Spleen (tissue), 11 donors: Measurements from ENCODE around the gene HIVEP3. TPM values are rescaled to one million over a fixed set of nuclear protein-coding genes. Genes with fewer than 3 reads are reported as not detected.
A peak's percentile ranks its signal among the peaks of the same experiment; 100 is the strongest.

Experiments
- DNase-seq: peaks from one replicate; pipeline ENCODE4 v3.0.0-alpha.2; 2020
- H3K27ac ChIP-seq, 8 donors: fragments of 200-600 bp; sonication (generic) in 7 of 8; 1 replicate in 4 of 8; 2 replicates in 4 of 8; pipeline versions ENCODE4 v1.5.0 to v1.8.0; 2016 to 2021; ENCODE audit warnings: inconsistent platforms in 4 of 8, mild to moderate bottlenecking in 4 of 8, moderate library complexity in 1 of 8
- H3K27me3 ChIP-seq, 7 donors: fragments of 200-600 bp; sonication (generic) in 6 of 7; replicated peaks in 1 of 7; 1 replicate in 4 of 7; 2 replicates in 3 of 7; pipeline versions ENCODE4 v1.5.0 to v1.8.0; 2016 to 2021; ENCODE audit warnings: inconsistent platforms in 3 of 7, mild to moderate bottlenecking in 1 of 7
- H3K36me3 ChIP-seq, 6 donors: fragments of 200-600 bp; sonication (generic) in 5 of 6; 1 replicate in 4 of 6; 2 replicates in 2 of 6; pipeline versions ENCODE4 v1.5.0 to v1.8.0; 2016 to 2021; ENCODE audit warnings: inconsistent platforms in 2 of 6
- H3K4me1 ChIP-seq, 6 donors: fragments of 200-600 bp; sonication (generic) in 5 of 6; 1 replicate in 3 of 6; 2 replicates in 3 of 6; pipeline versions ENCODE4 v1.5.0 to v1.8.0; 2016 to 2021; ENCODE audit warnings: inconsistent platforms in 3 of 6
- H3K4me3 ChIP-seq, 8 donors: fragments of 200-600 bp; sonication (generic) in 7 of 8; 1 replicate in 4 of 8; 2 replicates in 4 of 8; pipeline versions ENCODE4 v1.5.0 to v1.8.0; 2016 to 2021; ENCODE audit warnings: inconsistent platforms in 4 of 8, mild to moderate bottlenecking in 4 of 8, moderate library complexity in 2 of 8
- H3K9me3 ChIP-seq, 8 donors: fragments of 200-600 bp; sonication (generic) in 7 of 8; 1 replicate in 4 of 8; 2 replicates in 4 of 8; pipeline versions ENCODE4 v1.5.0 to v1.8.0; 2016 to 2021; ENCODE audit warnings: inconsistent platforms in 4 of 8
- CTCF ChIP-seq, 11 experiments: fragments of 200-600 bp in 7 of 11; fragments of 450-650 bp in 4 of 11; sonication (generic) in 4 of 11; IDR thresholded peaks in 8 of 11; conservative IDR thresholded peaks in 3 of 11; 1 replicate in 7 of 11; 2 replicates in 4 of 11; pipeline versions ENCODE4 v1.4.0 to v1.8.0; 2016 to 2021; ENCODE audit warnings: antibody characterized with exemption in 11 of 11, inconsistent platforms in 4 of 11, mild to moderate bottlenecking in 1 of 11
- POLR2A ChIP-seq, 3 donors: fragments of 450-650 bp; IDR thresholded peaks; one replicate each; pipeline ENCODE4 v1.5.1; 2017; ENCODE audit warnings: antibody characterized with exemption in 3 of 3, mild to moderate bottlenecking in 1 of 3
- POLR2AphosphoS5 ChIP-seq, 3 donors: sonication (generic); formaldehyde crosslinking; IDR thresholded peaks; one replicate each; pipeline ENCODE4 v1.5.1; 2017; ENCODE audit warnings: antibody characterized with exemption in 3 of 3
- WGBS, 5 donors: extraction: QIAGEN DNeasy Blood & Tissue Kit in 3 of 5; methylation state at CpG; one replicate each; pipeline versions ENCODE4 v1.1.5 to v1.1.7; 2013 to 2018; 5-methylcytosine and 5-hydroxymethylcytosine counted together
- intact Hi-C: fragments of 100-400 bp; cut with DNase I; formaldehyde crosslinking; loops from one replicate; pipeline ENCODE4 v1.15.0; 2023; ENCODE audit warnings: low total_unique reads
- polyA plus RNA-seq, 3 donors: library from polyadenylated mRNA; stranded (reverse); fragments of 200-250 nt; gene quantifications; one replicate each; pipeline ENCODE4 v1.2.1, GENCODE V29; 2013
- total RNA-seq, 7 donors: library from RNA; depleted of rRNA in 3 of 7; stranded (reverse); fragments of >200 nt in 3 of 7; fragmentation: NEBNext Ultra II Directional in 4 of 7; extraction: Animal tissue kit (Norgen Biotek cat#: 25700) in 4 of 7; gene quantifications; one replicate each; pipeline versions ENCODE4 v1.1.0 to v1.2.1, GENCODE V29; 2016 to 2021
- donor health status: healthy with polysubstance abuse.
- donor health status: DM: no; HTN: no; CAD: no; lungs with moderate emphysema.
- donor health status: DM: no; HTN: no; CAD: no.
- donor health status: Bipolar disorder and iron deficiency.
- donor health status: healthy.
- donor health status: DM: no; HTN: no; CAD: no.
- donor health status: DM: yes; HTN: yes; CAD: no.

Gene HIVEP3
- total and polyA plus RNA-seq, 10 donors = 2.4 to 21.2 (median 8.2) TPM

- no peaks in the 10 kb centered on the region for H3K36me3 ChIP-seq
- no peak overlapping the region for H3K27ac ChIP-seq
- peak; percentile 77 for DNase-seq
- 59 to 69% (median 65%) methylated on average over 11 of the region's 11 CpGs for WGBS, 5 donors
- no peak for TF ChIP-seq CTCF (IDR thresholded peaks at IDR 0.05 in 8 of 11, conservative IDR thresholded peaks at IDR 0.05 in 3 of 11)
- TF ChIP-seq POLR2AphosphoS5 (IDR thresholded peaks at IDR 0.05) = no peak
- no peak for TF ChIP-seq POLR2A (IDR thresholded peaks at IDR 0.05)
- no peaks in the 10 kb centered on the region for H3K9me3 ChIP-seq
- peaks cover 25 to 76% (median 45%) of the 10 kb centered on the region in 6 donors for H3K4me1 ChIP-seq
- no peaks in the 10 kb centered on the region for H3K27me3 ChIP-seq
- intact Hi-C loops = no loop called here
- no peak overlapping the region for H3K4me3 ChIP-seq
Measured at GRCh38 chr1:41749991-41750745, 168.6 kb downstream of the HIVEP3 start.

GRCh38 chr1:41745022-41745421, 173.7 kb downstream of the HIVEP3 start:
- peaks cover 11 to 72% (median 38%) of the 10 kb centered on the region in 6 donors for H3K4me1 ChIP-seq
- H3K9me3 ChIP-seq = no peaks in the 10 kb centered on the region
- DNase-seq = no peak
- H3K4me3 ChIP-seq = no peak overlapping the region
- no peak for TF ChIP-seq POLR2AphosphoS5 (IDR thresholded peaks at IDR 0.05)
- TF ChIP-seq CTCF (IDR thresholded peaks at IDR 0.05 in 8 of 11, conservative IDR thresholded peaks at IDR 0.05 in 3 of 11) = no peak
- no peak for TF ChIP-seq POLR2A (IDR thresholded peaks at IDR 0.05)
- no peak overlapping the region for H3K27ac ChIP-seq
- 39 to 59% (median 54%) methylated on average over 2 of the region's 2 CpGs for WGBS, 5 donors
- H3K27me3 ChIP-seq = no peaks in the 10 kb centered on the region
- H3K36me3 ChIP-seq = no peaks in the 10 kb centered on the region
- intact Hi-C loops = no loop called here

- Histone ChIP-seq H3K4me3 (no peak overlapping the region), H3K4me1 (peaks cover 25 to 73% (median 50%) of the 10 kb centered on the region in 6 donors), H3K9me3 (no peaks in the 10 kb centered on the region), H3K27me3 (no peaks in the 10 kb centered on the region), H3K36me3 (no peaks in the 10 kb centered on the region), H3K27ac (no peak overlapping the region)
- 89 to 98% (median 90%) methylated on average over 3 of the region's 3 CpGs for WGBS, 5 donors
- no peak for TF ChIP-seq POLR2AphosphoS5 (IDR thresholded peaks at IDR 0.05)
- no peak for TF ChIP-seq POLR2A (IDR thresholded peaks at IDR 0.05)
- TF ChIP-seq CTCF (IDR thresholded peaks at IDR 0.05 in 8 of 11, conservative IDR thresholded peaks at IDR 0.05 in 3 of 11) = no peak
- no peak for DNase-seq
- intact Hi-C loops = no loop called here
Measured at GRCh38 chr1:41743366-41743765, 175.4 kb downstream of the HIVEP3 start.

GRCh38 chr1:41742219-41742618, 176.5 kb downstream of the HIVEP3 start:
- H3K9me3 ChIP-seq = no peaks in the 10 kb centered on the region
- peaks cover 28 to 84% (median 59%) of the 10 kb centered on the region in 6 donors for H3K4me1 ChIP-seq
- 68 to 87% (median 77%) methylated on average over 5 of the region's 5 CpGs for whole genome bisulfite sequencing, 5 donors
- TF ChIP-seq CTCF (IDR thresholded peaks at IDR 0.05 in 8 of 11, conservative IDR thresholded peaks at IDR 0.05 in 3 of 11) = no peak
- no peak for TF ChIP-seq POLR2A (IDR thresholded peaks at IDR 0.05)
- no peak for TF ChIP-seq POLR2AphosphoS5 (IDR thresholded peaks at IDR 0.05)
- H3K27ac ChIP-seq = no peak overlapping the region
- intact Hi-C loops = no loop called here
- H3K27me3 ChIP-seq = no peaks in the 10 kb centered on the region
- no peak for DNase-seq
- H3K36me3 ChIP-seq = no peaks in the 10 kb centered on the region
- no peak overlapping the region for H3K4me3 ChIP-seq
